Subcutaneous abdominal adipose tissue (tissue), 5 donors: ENCODE measurements around the gene PRPF39.
A peak's percentile ranks its signal among the peaks of the same experiment; 100 is the strongest.

Source experiments
- H3K27ac ChIP-seq: one replicate; pipeline ENCODE4 v1.7.0; 2013; ENCODE audit warnings: low read depth, mild to moderate bottlenecking, inconsistent platforms, low read length, moderate library complexity
- H3K27me3 ChIP-seq, 5 donors: one replicate each; pipeline ENCODE4 v1.7.0; 2013; ENCODE audit warnings: low read length in 5 of 5, inconsistent platforms in 1 of 5; ENCODE audit not compliant: control insufficient read depth in 5 of 5, insufficient read depth in 4 of 5
- H3K36me3 ChIP-seq, 5 donors: one replicate each; pipeline ENCODE4 v1.7.0; 2013; ENCODE audit warnings: low read length in 5 of 5; ENCODE audit not compliant: control insufficient read depth in 5 of 5, insufficient read depth in 5 of 5
- H3K4me1 ChIP-seq, 5 donors: one replicate each; pipeline ENCODE4 v1.7.0; 2013; ENCODE audit warnings: low read length in 5 of 5, mild to moderate bottlenecking in 3 of 5, moderate library complexity in 1 of 5; ENCODE audit not compliant: control insufficient read depth in 5 of 5, insufficient read depth in 5 of 5
- H3K4me3 ChIP-seq, 5 donors: one replicate each; pipeline ENCODE4 v1.7.0; 2013; ENCODE audit warnings: low read length in 5 of 5, low read depth in 1 of 5
- H3K9ac ChIP-seq, 5 donors: one replicate each; pipeline ENCODE4 v1.7.0; 2013; ENCODE audit warnings: low read length in 5 of 5, mild to moderate bottlenecking in 4 of 5, moderate library complexity in 3 of 5
- H3K9me3 ChIP-seq, 5 donors: one replicate each; pipeline ENCODE4 v1.7.0; 2013; ENCODE audit warnings: low read length in 5 of 5; ENCODE audit not compliant: control insufficient read depth in 5 of 5
- donor health status: healthy.
- donor health status: healthy.
- donor health status: healthy.
- donor health status: healthy.
- donor health status: healthy.

Gene PRPF39

DNA sequence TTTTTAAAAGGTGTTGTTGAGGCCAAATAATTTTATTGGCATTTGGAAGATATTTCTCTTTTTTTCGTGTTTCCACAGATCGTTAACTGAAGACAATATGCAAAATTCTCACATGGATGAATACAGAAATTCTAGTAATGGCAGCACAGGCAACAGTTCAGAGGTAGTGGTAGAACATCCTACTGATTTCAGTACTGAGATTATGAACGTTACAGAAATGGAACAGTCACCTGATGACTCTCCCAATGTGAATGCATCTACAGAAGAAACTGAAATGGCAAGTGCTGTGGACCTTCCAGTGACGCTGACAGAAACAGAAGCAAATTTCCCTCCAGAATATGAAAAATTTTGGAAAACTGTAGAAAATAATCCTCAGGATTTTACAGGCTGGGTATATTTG is 11.2 kb downstream of the PRPF39 start:
- H3K9ac ChIP-seq = no peak overlapping the region
- no peak overlapping the region for H3K27ac ChIP-seq
- no peak overlapping the region for H3K4me3 ChIP-seq
- no peaks in the 10 kb centered on the region for H3K4me1 ChIP-seq
- no peaks in the 10 kb centered on the region for H3K9me3 ChIP-seq
- peaks cover 15 to 42% (median 18%) of the 10 kb centered on the region in 5 donors for H3K36me3 ChIP-seq
- no peaks in the 10 kb centered on the region for H3K27me3 ChIP-seq

GRCh38 chr14:45096218-45096617 is 12.3 kb downstream of the PRPF39 start:
- H3K36me3 ChIP-seq = peaks cover 18 to 48% (median 28%) of the 10 kb centered on the region in 5 donors
- H3K9me3 ChIP-seq = no peaks in the 10 kb centered on the region
- no peaks in the 10 kb centered on the region for H3K4me1 ChIP-seq
- no peak overlapping the region for H3K9ac ChIP-seq
- H3K27me3 ChIP-seq = no peaks in the 10 kb centered on the region
- H3K4me3 ChIP-seq = no peak overlapping the region
- H3K27ac ChIP-seq = no peak overlapping the region

- no peak overlapping the region for H3K27ac ChIP-seq
- H3K4me3 ChIP-seq = no peak overlapping the region
- no peaks in the 10 kb centered on the region for H3K27me3 ChIP-seq
- no peaks in the 10 kb centered on the region for H3K9me3 ChIP-seq
- H3K36me3 ChIP-seq = peaks cover 38 to 62% (median 44%) of the 10 kb centered on the region in 5 donors
- H3K4me1 ChIP-seq = no peaks in the 10 kb centered on the region
- H3K9ac ChIP-seq = no peak overlapping the region
Observed at GRCh38 chr14:45103806-45104205, 19.9 kb downstream of the PRPF39 start.

DNA sequence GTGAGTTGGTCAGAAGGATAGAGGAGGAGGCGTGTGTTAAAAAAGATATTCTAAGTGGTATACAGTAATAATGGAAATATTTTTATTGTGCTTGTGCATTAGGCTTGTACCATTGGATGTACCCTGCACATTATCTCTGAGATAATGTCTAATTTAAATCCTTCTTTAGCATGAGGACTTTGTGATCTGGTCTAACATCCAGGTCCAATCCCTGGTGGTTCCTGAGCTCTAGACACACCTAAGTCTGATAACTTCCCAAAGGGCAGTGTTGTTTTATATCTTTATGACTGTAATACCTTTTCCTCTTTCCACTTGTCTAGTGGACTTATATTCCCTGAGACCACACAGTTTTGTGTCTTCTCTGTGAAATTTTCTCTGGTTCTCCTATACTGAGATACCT is 20.6 kb downstream of the PRPF39 start:
- Histone ChIP-seq H3K27me3 (no peaks in the 10 kb centered on the region), H3K9me3 (no peaks in the 10 kb centered on the region), H3K4me3 (no peak overlapping the region), H3K4me1 (no peaks in the 10 kb centered on the region), H3K27ac (no peak overlapping the region), H3K9ac (no peak overlapping the region), H3K36me3 (peaks cover 39 to 66% (median 47%) of the 10 kb centered on the region in 5 donors)

DNA sequence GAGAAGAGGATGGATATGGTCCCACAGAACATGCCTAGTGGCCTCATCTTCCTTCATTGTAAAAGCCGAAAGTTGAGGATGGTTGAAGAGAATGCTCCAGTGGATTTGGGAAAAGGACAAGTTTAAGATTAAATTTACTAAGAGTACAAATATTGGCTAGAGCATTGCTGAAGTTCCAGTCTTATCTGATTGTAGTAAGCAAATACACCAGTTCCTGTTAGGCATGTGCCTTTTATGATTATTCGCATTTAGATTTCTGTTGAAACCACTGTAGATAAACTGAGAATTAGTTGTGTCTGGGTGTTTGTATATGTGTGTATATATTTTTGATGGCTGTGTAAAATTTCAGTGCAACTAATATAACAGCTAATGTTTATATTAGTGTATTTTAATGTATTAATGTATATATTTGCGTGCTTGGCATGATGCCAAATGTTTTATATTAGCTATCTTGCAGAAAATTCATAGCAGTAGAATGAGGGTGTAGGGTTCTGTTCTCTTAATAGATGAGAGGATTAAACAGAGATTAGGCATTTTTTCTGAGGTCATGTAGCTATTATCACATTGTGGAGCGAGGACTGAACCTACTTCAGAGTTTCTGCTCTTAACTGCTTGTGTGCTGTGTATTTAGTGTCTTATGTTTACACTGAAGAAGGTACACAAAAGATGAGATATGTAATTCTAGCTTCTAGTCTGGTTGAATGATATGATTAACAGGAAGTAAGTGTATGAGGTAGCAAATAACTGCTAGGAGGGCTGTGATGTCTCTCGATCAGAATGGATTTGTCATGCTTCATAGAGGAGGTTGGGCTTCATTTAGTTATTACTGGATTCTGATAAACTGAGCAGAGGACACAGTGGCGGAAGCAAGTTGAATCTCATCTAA is 29.2 kb downstream of the PRPF39 start:
- no peak overlapping the region for H3K4me3 ChIP-seq
- H3K27ac ChIP-seq = no peak overlapping the region
- peak overlapping the region in 1 of 5 donors; percentile 55 for H3K9ac ChIP-seq
- H3K4me1 ChIP-seq = no peaks in the 10 kb centered on the region
- H3K9me3 ChIP-seq = no peaks in the 10 kb centered on the region
- peaks cover 57 to 81% (median 64%) of the 10 kb centered on the region in 5 donors for H3K36me3 ChIP-seq
- no peaks in the 10 kb centered on the region for H3K27me3 ChIP-seq

DNA sequence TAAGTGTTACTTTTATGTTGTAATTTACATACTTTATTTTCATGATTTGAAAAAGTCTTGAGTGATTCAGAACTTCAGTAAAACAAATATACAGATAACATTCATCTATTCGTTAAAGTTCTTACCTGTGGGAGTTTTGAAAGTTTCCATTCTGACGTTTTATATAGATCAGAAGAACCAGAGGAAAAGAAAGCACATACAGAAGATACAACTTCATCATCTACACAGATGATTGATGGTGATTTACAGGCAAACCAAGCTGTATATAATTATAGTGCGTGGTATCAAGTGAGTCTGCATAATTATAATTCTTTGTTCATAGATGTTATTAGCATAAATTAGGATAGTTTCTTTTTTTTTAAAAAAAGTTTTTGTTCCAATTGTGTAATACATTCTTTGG is 30.4 kb downstream of the PRPF39 start:
- Histone ChIP-seq H3K4me1 (no peaks in the 10 kb centered on the region), H3K27ac (no peak overlapping the region), H3K36me3 (peaks cover 60 to 84% (median 64%) of the 10 kb centered on the region in 5 donors), H3K9ac (no peak overlapping the region), H3K9me3 (no peaks in the 10 kb centered on the region), H3K27me3 (no peaks in the 10 kb centered on the region), H3K4me3 (no peak overlapping the region)

GRCh38 chr14:45118594-45118993 is 34.7 kb downstream of the PRPF39 start:
- Histone ChIP-seq H3K9ac (no peak overlapping the region), H3K27ac (no peak overlapping the region), H3K9me3 (no peaks in the 10 kb centered on the region), H3K27me3 (no peaks in the 10 kb centered on the region), H3K36me3 (peaks cover 53 to 82% (median 57%) of the 10 kb centered on the region in 5 donors), H3K4me3 (no peak overlapping the region), H3K4me1 (no peaks in the 10 kb centered on the region)

GRCh38 chr14:45120096-45120495 is 36.2 kb downstream of the PRPF39 start:
- Histone ChIP-seq H3K27ac (no peak overlapping the region), H3K9me3 (no peaks in the 10 kb centered on the region), H3K4me1 (no peaks in the 10 kb centered on the region), H3K36me3 (peaks cover 42 to 77% (median 50%) of the 10 kb centered on the region in 5 donors), H3K9ac (no peak overlapping the region), H3K27me3 (no peaks in the 10 kb centered on the region), H3K4me3 (no peak overlapping the region)

GRCh38 chr14:45123271-45123670 is 39.4 kb downstream of the PRPF39 start:
- no peak overlapping the region for H3K9ac ChIP-seq
- H3K9me3 ChIP-seq = no peaks in the 10 kb centered on the region
- H3K4me3 ChIP-seq = no peak overlapping the region
- peaks cover 21 to 65% (median 35%) of the 10 kb centered on the region in 5 donors for H3K36me3 ChIP-seq
- no peaks in the 10 kb centered on the region for H3K27me3 ChIP-seq
- no peaks in the 10 kb centered on the region for H3K4me1 ChIP-seq
- no peak overlapping the region for H3K27ac ChIP-seq

GRCh38 chr14:45125754-45126153 is 41.8 kb downstream of the PRPF39 start:
- Histone ChIP-seq H3K9me3 (no peaks in the 10 kb centered on the region), H3K27ac (no peak overlapping the region), H3K36me3 (peaks cover 13 to 48% (median 22%) of the 10 kb centered on the region in 5 donors), H3K27me3 (no peaks in the 10 kb centered on the region), H3K4me3 (no peak overlapping the region), H3K4me1 (no peaks in the 10 kb centered on the region), H3K9ac (no peak overlapping the region)
